Hepatocyte (in vitro differentiated cells): ENCODE results near the gene HIVEP1.

Experiments used
- CTCF ChIP-seq: fragments of 200-600 bp; sonication (generic); IDR thresholded peaks from 2 replicates; pipeline ENCODE4 v1.5.1; 2016; ENCODE audit warnings: antibody characterized with exemption, mild to moderate bottlenecking; ENCODE audit not compliant: poor library complexity
- EZH2 ChIP-seq: fragments of 200-600 bp; sonication (generic); IDR thresholded peaks from 2 replicates; pipeline ENCODE4 v1.6.1; 2016; ENCODE audit warnings: antibody characterized with exemption, mild to moderate bottlenecking, borderline replicate concordance

- TF ChIP-seq CTCF (no peak), EZH2 (no peak)
Measured at GRCh38 chr6:12113190-12113577, 101.1 kb downstream of the HIVEP1 start.
